Kidney (tissue), 14 donors: ENCODE data around the gene REV1. TPM values are rescaled to one million over a fixed set of nuclear protein-coding genes. Genes with fewer than 3 reads are reported as not detected.
"Not testable (repeated sequence)": the region's sequence is repeated elsewhere in the genome, so short reads cannot be mapped to it uniquely, and the experiment has no call there.

Source experiments
- DNase-seq, 5 donors: peaks; one replicate each; pipeline ENCODE4 v3.0.0-alpha.2; 2013 to 2020
- FAIRE-seq: peaks from 2 replicates; lab custom pipeline; 2012; peaks lifted over from hg19 to GRCh38; lab: Jason Lieb, UNC
- H3K27ac ChIP-seq, 2 donors: one replicate each; pipeline ENCODE4 v1.7.0; 2013; ENCODE audit warnings: low read depth in 2 of 2, low read length in 2 of 2, inconsistent platforms in 1 of 2
- H3K27me3 ChIP-seq: one replicate; pipeline ENCODE4 v1.7.1; 2013; ENCODE audit warnings: low read length, inconsistent platforms; ENCODE audit not compliant: control insufficient read depth, insufficient read depth
- H3K36me3 ChIP-seq, 3 donors: one replicate each; pipeline versions ENCODE4 v1.7.0 to v1.7.1; 2013; ENCODE audit warnings: low read length in 3 of 3, control low read depth in 1 of 3, inconsistent platforms in 1 of 3; ENCODE audit not compliant: insufficient read depth in 3 of 3, control insufficient read depth in 2 of 3
- H3K4me1 ChIP-seq, 3 donors: one replicate each; pipeline versions ENCODE4 v1.7.0 to v1.7.1; 2013; ENCODE audit warnings: low read length in 3 of 3, inconsistent platforms in 1 of 3, low read depth in 1 of 3; ENCODE audit not compliant: control insufficient read depth in 2 of 3, insufficient read depth in 2 of 3
- H3K4me3 ChIP-seq, 3 donors: one replicate each; pipeline versions ENCODE4 v1.7.0 to v1.8.1; 2013; ENCODE audit warnings: low read length in 3 of 3, control low read depth in 1 of 3, inconsistent platforms in 1 of 3
- H3K9ac ChIP-seq, 3 donors: one replicate each; pipeline versions ENCODE4 v1.7.0 to v1.7.1; 2013; ENCODE audit warnings: low read length in 3 of 3, control low read depth in 1 of 3, inconsistent platforms in 1 of 3
- H3K9me3 ChIP-seq, 3 donors: one replicate each; pipeline versions ENCODE4 v1.7.0 to v1.7.1; 2013; ENCODE audit warnings: low read length in 3 of 3, control low read depth in 1 of 3, inconsistent platforms in 1 of 3; ENCODE audit not compliant: control insufficient read depth in 2 of 3, insufficient read depth in 1 of 3
- CTCF ChIP-seq: IDR thresholded peaks from 3 replicates; pipeline ENCODE4 v1.5.1; 2012; ENCODE audit warnings: mild to moderate bottlenecking, moderate library complexity, borderline replicate concordance; ENCODE audit not compliant: insufficient read depth; ENCODE audit errors: extremely low read depth
- intact Hi-C: fragments of 100-400 bp; cut with DNase I; formaldehyde crosslinking; loops from one replicate; pipeline ENCODE4 v1.11.1; 2022
- polyA plus RNA-seq: library from polyadenylated mRNA; stranded (reverse); fragments of 350-450 nt; fragmentation: Illumina TruSeq; extraction: RNeasy Lipid Tissue Mini Kit (QIAGEN cat#74804); gene quantifications from one replicate; pipeline ENCODE4 v1.2.3, GENCODE V29; 2014; ENCODE audit warnings: low read depth, low replicate concordance; ENCODE audit not compliant: insufficient read depth
- total RNA-seq: library from RNA; stranded (reverse); fragmentation: NEBNext Ultra II Directional; extraction: Animal tissue kit (Norgen Biotek cat#: 25700); gene quantifications from one replicate; pipeline ENCODE4 v1.2.1, GENCODE V29; 2021
- donor health status: control.
- donor health status: control.
- donor health status: control.
- donor health status: control.
- donor health status: control.
- donor health status: DM: yes; HTN: yes; CAD: no.
- donor health status: Normal renal cell carcinoma (clear cell type).

Gene REV1
- total and polyA plus RNA-seq, 2 donors from 2014 or later, result 16.9 to 41.3 TPM

- Histone ChIP-seq H3K36me3 (no peaks in the 10 kb centered on the region), H3K4me1 (peaks cover 0 to 9% (median 0%) of the 10 kb centered on the region in 3 donors)
Measured at GRCh38 chr2:99478632-99479031, 11.2 kb downstream of the REV1 start.

GRCh38 chr2:99477054-99477453 lies 12.8 kb downstream of the REV1 start:
- Histone ChIP-seq H3K9me3 (no peaks in the 10 kb centered on the region), H3K27me3 (no peaks in the 10 kb centered on the region), H3K27ac (no peak overlapping the region), H3K36me3 (no peaks in the 10 kb centered on the region), H3K9ac (no peak overlapping the region), H3K4me1 (peaks cover 0 to 10% (median 0%) of the 10 kb centered on the region in 3 donors), H3K4me3 (no peak overlapping the region)
- DNase-seq (no peak), FAIRE-seq (no peak)
- no peak for TF ChIP-seq CTCF
- intact Hi-C loops, result no loop called here

More at GRCh38 chr2:99478632-99479031, 11.2 kb downstream of the REV1 start:
- FAIRE-seq, result no peak
- TF ChIP-seq CTCF, result no peak
- DNase-seq, result no peak
- no peak overlapping the region for H3K27ac ChIP-seq
- no peak overlapping the region for H3K4me3 ChIP-seq
- intact Hi-C loops, result no loop called here
- H3K9me3 ChIP-seq, result no peaks in the 10 kb centered on the region
- no peaks in the 10 kb centered on the region for H3K27me3 ChIP-seq
- no peak overlapping the region for H3K9ac ChIP-seq

GRCh38 chr2:99476629-99477028 lies 13.2 kb downstream of the REV1 start:
- H3K4me1 ChIP-seq, result peaks cover 0 to 8% (median 0%) of the 10 kb centered on the region in 3 donors
- intact Hi-C loops, result no loop called here
- H3K9ac ChIP-seq, result no peak overlapping the region
- no peak overlapping the region for H3K4me3 ChIP-seq
- DNase-seq (no peak), FAIRE-seq (no peak)
- no peak overlapping the region for H3K27ac ChIP-seq
- no peak for TF ChIP-seq CTCF
- no peaks in the 10 kb centered on the region for H3K27me3 ChIP-seq
- H3K36me3 ChIP-seq, result no peaks in the 10 kb centered on the region
- no peaks in the 10 kb centered on the region for H3K9me3 ChIP-seq

GRCh38 chr2:99475095-99475494 lies 14.7 kb downstream of the REV1 start:
- intact Hi-C loops, H3K36me3 ChIP-seq, H3K27ac ChIP-seq, H3K27me3 ChIP-seq, H3K4me1 ChIP-seq, H3K4me3 ChIP-seq, H3K9ac ChIP-seq, DNase-seq, FAIRE-seq, H3K9me3 ChIP-seq: not testable (repeated sequence)
